Sigmoid colon (tissue), 7 donors: ENCODE data around the gene ATXN10. TPM values are rescaled to one million over a fixed set of nuclear protein-coding genes. Genes with fewer than 3 reads are reported as not detected.

ENCODE experiments used
- DNase-seq: peaks from one replicate; pipeline ENCODE4 v3.0.0-alpha.2; 2019
- H3K27ac ChIP-seq, 4 donors: fragments of 200-600 bp; sonication (generic); one replicate each; pipeline ENCODE4 v1.5.1; 2016 to 2019; ENCODE audit warnings: mild to moderate bottlenecking in 1 of 4
- H3K27me3 ChIP-seq, 3 donors: fragments of 200-600 bp; sonication (generic); one replicate each; pipeline ENCODE4 v1.5.1; 2019; ENCODE audit warnings: mild to moderate bottlenecking in 1 of 3
- H3K36me3 ChIP-seq, 4 donors: fragments of 200-600 bp; sonication (generic); one replicate each; pipeline ENCODE4 v1.5.1; 2016 to 2019
- H3K4me1 ChIP-seq, 4 donors: fragments of 200-600 bp; sonication (generic); one replicate each; pipeline ENCODE4 v1.5.1; 2017 to 2019
- H3K4me3 ChIP-seq, 4 donors: fragments of 200-600 bp; sonication (generic); one replicate each; pipeline ENCODE4 v1.5.1; 2017 to 2019; ENCODE audit warnings: mild to moderate bottlenecking in 2 of 4, moderate library complexity in 1 of 4
- H3K9me3 ChIP-seq, 4 donors: fragments of 200-600 bp in 3 of 4; sonication (generic) in 3 of 4; one replicate each; pipeline versions ENCODE4 v1.5.1 to v1.6.1; 2013 to 2019
- EP300 ChIP-seq, 4 donors: sonication (generic); formaldehyde crosslinking; IDR thresholded peaks; one replicate each; pipeline ENCODE4 v1.6.1; 2017; ENCODE audit warnings: antibody characterized with exemption in 4 of 4
- POLR2A ChIP-seq, 2 donors: fragments of 450-650 bp; IDR thresholded peaks; one replicate each; pipeline ENCODE4 v1.6.1; 2016; ENCODE audit warnings: antibody characterized with exemption in 2 of 2, mild to moderate bottlenecking in 2 of 2, moderate library complexity in 2 of 2
- POLR2AphosphoS5 ChIP-seq, 4 donors: sonication (generic); formaldehyde crosslinking; IDR thresholded peaks; one replicate each; pipeline ENCODE4 v1.6.1; 2017; ENCODE audit warnings: antibody characterized with exemption in 4 of 4
- WGBS, 2 donors: extraction: QIAGEN DNeasy Blood & Tissue Kit; methylation state at CpG; one replicate each; pipeline ENCODE4 v1.1.7; 2013; 5-methylcytosine and 5-hydroxymethylcytosine counted together
- intact Hi-C: fragments of 100-400 bp; cut with DNase I; formaldehyde crosslinking; loops from one replicate; pipeline ENCODE4 v1.15.1; 2023
- polyA plus RNA-seq, 3 donors: library from polyadenylated mRNA; stranded (reverse); fragments of 200-250 nt; gene quantifications; one replicate each; pipeline ENCODE4 v1.2.3, GENCODE V29; 2013
- total RNA-seq, 4 donors: library from RNA; depleted of rRNA; stranded (reverse); fragments of >200 nt; gene quantifications; one replicate each; pipeline ENCODE4 v1.1.0, GENCODE V29; 2016
- TF ChIP-seq, protein P1 (sequence below), 4 experiments: fragments of 450-650 bp in 3 of 4; fragments of 200-600 bp in 1 of 4; IDR thresholded peaks; one replicate each; pipeline ENCODE4 v1.5.1; 2016 to 2019; ENCODE audit warnings: antibody characterized with exemption in 4 of 4, mild to moderate bottlenecking in 3 of 4, moderate library complexity in 2 of 4
- donor health status: healthy with polysubstance abuse.
- donor health status: Bipolar disorder and iron deficiency.
- donor health status: healthy.

Gene ATXN10
- total and polyA plus RNA-seq, 7 donors, result 37.9 to 187 (median 160) TPM

DNA sequence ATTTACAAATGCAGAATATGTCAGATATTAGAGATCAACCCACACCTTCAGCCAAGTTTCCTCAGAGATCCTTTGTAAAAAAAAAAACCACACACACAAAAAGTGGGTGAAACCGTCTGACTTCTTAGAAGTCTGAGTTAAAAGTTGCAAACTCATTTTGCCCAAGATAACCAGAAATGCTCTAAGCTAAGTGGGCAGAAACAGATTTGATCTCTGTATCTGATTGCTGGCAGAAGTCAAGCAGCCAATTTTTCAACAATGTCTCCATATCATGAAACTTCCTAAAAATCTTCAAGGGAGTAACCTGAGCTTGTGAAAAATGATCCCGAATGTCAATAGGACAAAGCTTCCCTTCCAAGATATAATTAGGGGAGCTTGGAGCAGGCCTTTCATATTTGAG is 28.6 kb upstream of the ATXN10 start:
- peaks cover 0 to 44% (median 14%) of the 10 kb centered on the region in 3 donors for H3K27me3 ChIP-seq
- H3K4me3 ChIP-seq, result no peak overlapping the region
- no peaks in the 10 kb centered on the region for H3K36me3 ChIP-seq
- H3K9me3 ChIP-seq, result no peaks in the 10 kb centered on the region
- H3K4me1 ChIP-seq, result peaks cover 0 to 9% (median 4%) of the 10 kb centered on the region in 4 donors
- TF ChIP-seq, protein P1, sequence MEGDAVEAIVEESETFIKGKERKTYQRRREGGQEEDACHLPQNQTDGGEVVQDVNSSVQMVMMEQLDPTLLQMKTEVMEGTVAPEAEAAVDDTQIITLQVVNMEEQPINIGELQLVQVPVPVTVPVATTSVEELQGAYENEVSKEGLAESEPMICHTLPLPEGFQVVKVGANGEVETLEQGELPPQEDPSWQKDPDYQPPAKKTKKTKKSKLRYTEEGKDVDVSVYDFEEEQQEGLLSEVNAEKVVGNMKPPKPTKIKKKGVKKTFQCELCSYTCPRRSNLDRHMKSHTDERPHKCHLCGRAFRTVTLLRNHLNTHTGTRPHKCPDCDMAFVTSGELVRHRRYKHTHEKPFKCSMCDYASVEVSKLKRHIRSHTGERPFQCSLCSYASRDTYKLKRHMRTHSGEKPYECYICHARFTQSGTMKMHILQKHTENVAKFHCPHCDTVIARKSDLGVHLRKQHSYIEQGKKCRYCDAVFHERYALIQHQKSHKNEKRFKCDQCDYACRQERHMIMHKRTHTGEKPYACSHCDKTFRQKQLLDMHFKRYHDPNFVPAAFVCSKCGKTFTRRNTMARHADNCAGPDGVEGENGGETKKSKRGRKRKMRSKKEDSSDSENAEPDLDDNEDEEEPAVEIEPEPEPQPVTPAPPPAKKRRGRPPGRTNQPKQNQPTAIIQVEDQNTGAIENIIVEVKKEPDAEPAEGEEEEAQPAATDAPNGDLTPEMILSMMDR (IDR thresholded peaks at IDR 0.05), result no peak
- no peak for TF ChIP-seq POLR2A (IDR thresholded peaks at IDR 0.05)
- no peak for DNase-seq
- intact Hi-C loops, result no loop called here
- H3K27ac ChIP-seq, result no peak overlapping the region
- WGBS, 2 donors, result 41 to 58% methylated on average over 2 of the region's 2 CpGs

DNA sequence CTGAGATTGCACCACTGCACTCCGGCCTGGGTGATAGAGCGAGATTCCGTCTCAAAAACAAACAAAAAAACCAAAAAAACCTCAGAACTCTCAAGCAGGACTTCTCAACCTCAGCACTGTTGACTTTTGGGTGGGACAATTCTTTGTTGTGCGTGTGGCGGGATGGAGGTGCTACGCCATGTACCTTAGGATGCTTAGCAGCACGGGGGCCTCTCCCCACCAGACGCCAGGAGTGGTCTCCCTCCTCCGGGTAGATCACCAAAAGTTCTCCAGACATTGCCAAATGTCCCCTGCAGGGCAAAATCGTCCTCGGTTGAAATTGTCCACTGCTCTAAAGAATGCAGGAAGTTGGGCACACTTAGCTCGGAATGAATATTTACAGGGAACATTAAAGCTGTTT is 26.9 kb upstream of the ATXN10 start:
- 72 to 86% methylated on average over 12 of the region's 12 CpGs for WGBS, 2 donors
- TF ChIP-seq POLR2A (IDR thresholded peaks at IDR 0.05), result no peak
- TF ChIP-seq, protein P1 (IDR thresholded peaks at IDR 0.05), result no peak
- TF ChIP-seq POLR2AphosphoS5 (IDR thresholded peaks at IDR 0.05), result no peak
- no peak for TF ChIP-seq EP300 (IDR thresholded peaks at IDR 0.05)
- no peaks in the 10 kb centered on the region for H3K36me3 ChIP-seq
- H3K27me3 ChIP-seq, result peaks cover 0 to 36% (median 14%) of the 10 kb centered on the region in 3 donors
- no peak for DNase-seq
- intact Hi-C loops, result loop anchor here (2.0 to 5.0 kb wide), 3 partner anchors 66 to 223 kb away; no protein-coding TSS in a partner anchor
- peaks cover 0 to 9% (median 4%) of the 10 kb centered on the region in 4 donors for H3K4me1 ChIP-seq
- no peak overlapping the region for H3K27ac ChIP-seq
- no peak overlapping the region for H3K4me3 ChIP-seq
- H3K9me3 ChIP-seq, result no peaks in the 10 kb centered on the region

DNA sequence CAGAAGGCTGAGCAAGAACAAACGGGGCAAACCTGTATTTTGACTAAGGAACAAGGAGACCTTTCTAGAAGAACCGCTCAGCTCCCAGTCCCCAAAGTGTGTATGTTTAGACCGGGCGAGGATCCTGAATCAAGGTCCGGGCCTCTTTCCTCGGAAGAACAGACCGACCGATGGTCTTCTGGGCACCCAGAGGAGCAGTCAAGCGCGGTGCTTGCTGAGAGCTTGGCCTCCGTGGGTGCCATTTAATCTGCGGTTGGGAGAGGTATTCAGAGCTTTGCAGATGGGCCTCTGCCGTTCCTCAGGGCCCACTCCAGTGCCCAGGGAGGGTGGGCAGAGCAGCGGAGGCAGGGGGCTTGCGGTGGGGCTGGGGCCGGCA is 26.5 kb upstream of the ATXN10 start:
- TF ChIP-seq POLR2AphosphoS5 (IDR thresholded peaks at IDR 0.05) (no peak), POLR2A (IDR thresholded peaks at IDR 0.05) (no peak), EP300 (IDR thresholded peaks at IDR 0.05) (no peak)
- TF ChIP-seq, protein P1 (IDR thresholded peaks at IDR 0.05), result no peak
- Histone ChIP-seq H3K4me1 (peaks cover 0 to 9% (median 4%) of the 10 kb centered on the region in 4 donors), H3K27ac (no peak overlapping the region), H3K36me3 (no peaks in the 10 kb centered on the region), H3K27me3 (peaks cover 0 to 35% (median 14%) of the 10 kb centered on the region in 3 donors), H3K9me3 (no peaks in the 10 kb centered on the region), H3K4me3 (no peak overlapping the region)
- no peak for DNase-seq
- intact Hi-C loops, result loop anchor here (2.0 to 5.0 kb wide), 3 partner anchors 66 to 222 kb away; no protein-coding TSS in a partner anchor
- WGBS, 2 donors, result 35% methylated on average over 16 of the region's 16 CpGs

DNA sequence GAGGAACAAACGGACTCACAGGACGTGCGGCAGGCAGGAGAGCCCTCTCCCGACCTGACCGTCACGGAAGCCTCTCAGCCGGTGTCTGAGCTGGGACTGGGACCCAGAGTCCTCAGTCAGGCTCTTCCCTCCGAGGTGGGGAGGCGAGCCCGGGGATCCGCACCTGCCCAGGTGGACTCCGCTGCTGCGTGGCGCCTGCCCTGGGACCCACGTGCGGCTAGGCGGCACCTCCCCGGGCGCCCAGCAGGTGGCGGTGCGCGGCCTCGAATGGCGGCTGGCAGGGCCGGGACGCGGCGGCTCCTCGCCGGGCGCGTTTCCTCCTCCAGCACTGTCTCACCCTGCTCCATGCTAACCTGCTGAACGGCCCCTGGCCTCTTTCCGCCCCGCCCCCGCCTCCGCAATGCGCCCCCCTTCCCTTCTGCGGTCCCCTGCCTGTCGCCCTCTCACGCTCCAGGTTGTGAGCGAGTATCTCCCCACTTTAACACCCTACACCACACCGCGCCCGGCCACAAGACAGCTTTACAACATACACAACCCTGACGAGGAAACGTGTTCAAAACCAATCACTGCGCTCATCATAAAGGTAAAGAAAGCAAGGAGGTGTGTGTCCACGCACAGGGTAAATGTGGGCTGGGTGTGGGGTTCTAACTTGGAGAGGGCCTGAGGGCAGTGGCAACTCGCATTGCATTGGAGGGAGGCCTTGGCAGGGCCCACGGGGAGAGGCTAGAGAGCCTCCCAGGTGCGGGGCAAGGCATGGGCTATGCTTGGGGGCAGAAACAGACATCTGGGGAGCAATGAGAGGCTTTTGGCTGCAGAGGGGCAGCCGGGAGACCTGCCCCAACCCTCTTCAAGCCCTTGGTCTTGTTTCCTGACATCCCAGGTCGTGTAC is 25.9 kb upstream of the ATXN10 start:
- intact Hi-C loops, result loop anchor here (2.0 to 5.0 kb wide), 3 partner anchors 67 to 222 kb away; no protein-coding TSS in a partner anchor
- Histone ChIP-seq H3K4me1 (peaks cover 0 to 9% (median 4%) of the 10 kb centered on the region in 4 donors), H3K4me3 (no peak overlapping the region), H3K27me3 (peaks cover 0 to 30% (median 12%) of the 10 kb centered on the region in 3 donors), H3K9me3 (no peaks in the 10 kb centered on the region), H3K27ac (no peak overlapping the region), H3K36me3 (no peaks in the 10 kb centered on the region)
- DNase-seq, result peak; percentile 85
- TF ChIP-seq, protein P1 (IDR thresholded peaks at IDR 0.05), result peak; percentile 50 to 97 (median 73)
- no peak for TF ChIP-seq POLR2A (IDR thresholded peaks at IDR 0.05)
- WGBS, 2 donors, result 11 to 18% methylated on average over 54 of the region's 54 CpGs
